BJ (cell line): ENCODE results near the gene ADARB2. TPM values are rescaled to one million over a fixed set of nuclear protein-coding genes. Genes with fewer than 3 reads are reported as not detected.

ENCODE experiments used
- CTCF ChIA-PET: fragments of 350-600 bp; formaldehyde crosslinking; extraction: SDS; loops from one replicate; lab custom pipeline; 2021; ENCODE audit warnings: antibody characterized with exemption, inconsistent platforms; lab: Yijun Ruan, JAX
- POLR2A ChIA-PET: fragments of 300-600 bp; sonication (Branson Sonifier 250); formaldehyde crosslinking; extraction: SDS; loops from one replicate; lab custom pipeline; 2021; ENCODE audit warnings: antibody characterized with exemption; lab: Charles Lee
- DNase-seq: peaks from one replicate; pipeline ENCODE4 v3.0.0-alpha.2; 2011; ENCODE audit warnings: low read depth
- H3K27me3 ChIP-seq: 2 replicates; pipeline ENCODE4 v1.6.0; 2011; ENCODE audit warnings: low read length; ENCODE audit not compliant: control insufficient read depth, insufficient read depth
- H3K36me3 ChIP-seq: 2 replicates; pipeline ENCODE4 v1.5.1; 2011; ENCODE audit warnings: low read length; ENCODE audit not compliant: control insufficient read depth, insufficient read depth
- H3K4me3 ChIP-seq: 2 replicates; pipeline ENCODE4 v1.5.1; 2011; ENCODE audit warnings: low read depth, mild to moderate bottlenecking, control low read depth, low read length
- CTCF ChIP-seq: IDR thresholded peaks from 2 replicates; pipeline ENCODE4 v1.5.1; 2011; ENCODE audit warnings: low read depth, mild to moderate bottlenecking, control low read depth, inconsistent platforms, low read length, moderate library complexity; ENCODE audit not compliant: insufficient read depth
- polyA plus RNA-seq: library from polyadenylated mRNA; depleted of rRNA; stranded (reverse); fragments of >200 nt; gene quantifications from 2 replicates; pipeline ENCODE4 v1.2.3, GENCODE V29; 2011

ADARB2 gene
- polyA plus RNA-seq, 1 experiment, result not detected

- ChIA-PET CTCF (no interaction called here), POLR2A (no interaction called here)
- no peak for DNase-seq
- Histone ChIP-seq H3K36me3 (no peaks in the 10 kb centered on the region), H3K27me3 (no peaks in the 10 kb centered on the region), H3K4me3 (no peak overlapping the region)
- TF ChIP-seq CTCF, result no peak
Observed at GRCh38 chr10:1752153-1752552, 14.8 kb upstream of the ADARB2 start.

GRCh38 chr10:1747590-1748157 is 10.3 kb upstream of the ADARB2 start:
- POLR2A ChIA-PET, result no interaction called here
- Histone ChIP-seq H3K36me3 (no peaks in the 10 kb centered on the region), H3K27me3 (no peaks in the 10 kb centered on the region), H3K4me3 (no peak overlapping the region)
- no peak for DNase-seq
- CTCF ChIA-PET, result no interaction called here
- TF ChIP-seq CTCF, result no peak

- CTCF ChIA-PET, result no interaction called here
- H3K36me3 ChIP-seq, result no peaks in the 10 kb centered on the region
- H3K27me3 ChIP-seq, result no peaks in the 10 kb centered on the region
- POLR2A ChIA-PET, result no interaction called here
- H3K4me3 ChIP-seq, result no peak overlapping the region
- TF ChIP-seq CTCF, result no peak
- DNase-seq, result no peak
Observed at GRCh38 chr10:1746796-1747195, 9.5 kb upstream of the ADARB2 start.

GRCh38 chr10:1745780-1746456 is 8.6 kb upstream of the ADARB2 start:
- CTCF ChIA-PET, result no interaction called here
- no peak for DNase-seq
- Histone ChIP-seq H3K27me3 (no peaks in the 10 kb centered on the region), H3K36me3 (no peaks in the 10 kb centered on the region), H3K4me3 (no peak overlapping the region)
- POLR2A ChIA-PET, result no interaction called here
- TF ChIP-seq CTCF, result no peak

- TF ChIP-seq CTCF, result no peak
- no peak for DNase-seq
- H3K27me3 ChIP-seq, result no peaks in the 10 kb centered on the region
- H3K4me3 ChIP-seq, result no peak overlapping the region
- ChIA-PET POLR2A (no interaction called here), CTCF (no interaction called here)
- no peaks in the 10 kb centered on the region for H3K36me3 ChIP-seq
Observed at GRCh38 chr10:1744524-1744923, 7.2 kb upstream of the ADARB2 start.
